ELR (cell line): ENCODE data around the gene SHISA9.

Experiments
- DNase-seq: peaks from one replicate; pipeline ENCODE4 v3.0.0-alpha.2; 2015; ENCODE audit warnings: low read depth

SHISA9 gene

GRCh38 chr16:13076878-13077277 is 175.5 kb downstream of the SHISA9 start:
- no peak for DNase-seq

GRCh38 chr16:13077816-13078215 is 176.4 kb downstream of the SHISA9 start:
- no peak for DNase-seq

- DNase-seq, result no peak
Measured at GRCh38 chr16:13080531-13080930, 179.1 kb downstream of the SHISA9 start.

- no peak for DNase-seq
Measured at GRCh38 chr16:13081825-13082331, 180.5 kb downstream of the SHISA9 start.

GRCh38 chr16:13083681-13084080 is 182.3 kb downstream of the SHISA9 start:
- DNase-seq, result no peak

GRCh38 chr16:13084331-13084730 is 182.9 kb downstream of the SHISA9 start:
- no peak for DNase-seq

GRCh38 chr16:13093661-13094060 is 192.3 kb downstream of the SHISA9 start:
- DNase-seq, result no peak

GRCh38 chr16:13095061-13095460 is 193.7 kb downstream of the SHISA9 start:
- no peak for DNase-seq

- no peak for DNase-seq
Measured at GRCh38 chr16:13098536-13098935, 197.1 kb downstream of the SHISA9 start.

GRCh38 chr16:13099822-13100221 is 198.4 kb downstream of the SHISA9 start:
- no peak for DNase-seq

- no peak for DNase-seq
Measured at GRCh38 chr16:13100970-13101369, 199.6 kb downstream of the SHISA9 start.

GRCh38 chr16:13101828-13102227 is 200.4 kb downstream of the SHISA9 start:
- no peak for DNase-seq

- DNase-seq, result no peak
Measured at GRCh38 chr16:13102401-13102800, 201.0 kb downstream of the SHISA9 start.

GRCh38 chr16:13103831-13104530 is 202.6 kb downstream of the SHISA9 start:
- DNase-seq, result no peak

GRCh38 chr16:13104772-13105171 is 203.4 kb downstream of the SHISA9 start:
- no peak for DNase-seq

GRCh38 chr16:13105427-13105826 is 204.0 kb downstream of the SHISA9 start:
- no peak for DNase-seq

- DNase-seq, result no peak
Measured at GRCh38 chr16:13106464-13106863, 205.1 kb downstream of the SHISA9 start.

GRCh38 chr16:13108126-13108525 is 206.7 kb downstream of the SHISA9 start:
- no peak for DNase-seq

GRCh38 chr16:13109171-13109570 is 207.8 kb downstream of the SHISA9 start:
- DNase-seq, result no peak

GRCh38 chr16:13110124-13110796 is 208.9 kb downstream of the SHISA9 start:
- DNase-seq, result no peak

- no peak for DNase-seq
Measured at GRCh38 chr16:13111747-13112146, 210.3 kb downstream of the SHISA9 start.

GRCh38 chr16:13113741-13114140 is 212.3 kb downstream of the SHISA9 start:
- no peak for DNase-seq

GRCh38 chr16:13118091-13118490 is 216.7 kb downstream of the SHISA9 start:
- DNase-seq, result no peak

GRCh38 chr16:13120091-13120490 is 218.7 kb downstream of the SHISA9 start:
- no peak for DNase-seq
